ENCODE measurements around the gene TFCP2L1. TPM values are rescaled to one million over a fixed set of nuclear protein-coding genes. Genes with fewer than 3 reads are reported as not detected.

TFCP2L1 gene, protein sequence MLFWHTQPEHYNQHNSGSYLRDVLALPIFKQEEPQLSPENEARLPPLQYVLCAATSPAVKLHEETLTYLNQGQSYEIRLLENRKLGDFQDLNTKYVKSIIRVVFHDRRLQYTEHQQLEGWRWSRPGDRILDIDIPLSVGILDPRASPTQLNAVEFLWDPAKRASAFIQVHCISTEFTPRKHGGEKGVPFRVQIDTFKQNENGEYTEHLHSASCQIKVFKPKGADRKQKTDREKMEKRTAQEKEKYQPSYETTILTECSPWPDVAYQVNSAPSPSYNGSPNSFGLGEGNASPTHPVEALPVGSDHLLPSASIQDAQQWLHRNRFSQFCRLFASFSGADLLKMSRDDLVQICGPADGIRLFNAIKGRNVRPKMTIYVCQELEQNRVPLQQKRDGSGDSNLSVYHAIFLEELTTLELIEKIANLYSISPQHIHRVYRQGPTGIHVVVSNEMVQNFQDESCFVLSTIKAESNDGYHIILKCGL
- under 0.01 TPM in 1 of 2 replicates, not detected in the other for total RNA-seq

DNA sequence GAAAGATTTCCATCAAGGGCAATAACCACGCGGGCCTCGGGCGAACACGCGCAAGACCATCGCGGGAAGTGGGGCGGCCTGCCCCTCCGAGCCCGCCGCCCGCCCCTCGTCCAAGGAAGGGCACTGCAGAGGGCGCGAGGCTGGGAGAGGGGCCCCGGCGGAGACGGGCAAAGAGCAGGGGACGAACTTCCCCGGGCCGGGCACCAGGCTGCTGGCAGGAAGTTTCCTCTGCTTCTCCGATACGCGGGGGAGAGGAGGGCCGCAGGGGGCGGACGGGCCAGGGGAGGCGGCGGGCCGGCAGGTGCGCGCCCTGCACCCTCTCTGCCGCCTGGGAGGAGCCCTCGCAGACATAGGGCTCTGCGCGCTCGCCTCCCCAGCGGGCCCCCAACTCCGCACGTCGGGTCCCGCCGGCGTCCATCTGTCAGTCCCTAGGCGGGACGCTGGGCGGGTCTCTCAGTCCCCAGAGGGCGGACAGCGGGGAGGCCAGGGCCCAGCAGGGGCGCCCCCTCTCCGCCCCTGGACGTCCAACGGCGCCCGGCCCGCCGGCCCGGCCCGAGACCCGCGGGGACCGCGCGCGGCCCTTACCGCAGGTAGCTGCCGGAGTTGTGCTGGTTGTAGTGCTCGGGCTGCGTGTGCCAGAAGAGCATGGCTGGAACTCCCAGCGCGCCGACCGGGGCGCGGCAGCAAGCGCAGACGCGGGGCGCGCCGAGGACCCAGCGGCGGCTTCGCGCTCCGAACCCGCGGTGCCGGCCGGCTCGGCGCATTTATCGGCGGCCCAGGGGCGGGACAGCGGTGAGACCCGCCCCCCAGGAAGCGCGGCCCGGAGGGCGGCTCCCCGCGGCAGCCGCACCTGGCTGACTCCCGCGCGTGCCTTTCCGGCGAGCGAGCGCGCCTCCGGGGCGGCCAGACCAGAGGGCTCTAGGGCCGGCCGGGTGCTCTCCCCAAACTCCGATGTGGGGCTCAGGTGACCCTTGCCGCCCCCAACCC lies at the start of gene TFCP2L1:
TSS of gene TFCP2L1 (minus strand) at position 740 of the 987 bp plus-strand sequence. CDS start at position 647, 93 bp downstream.

Other genes starting within 250 kb of the TFCP2L1 start
- gene RNU4ATAC, start 245.7 kb upstream of the TFCP2L1 start, total RNA-seq = not detected in 2 replicates

Data from bronchus fibroblast of lung (primary cell).